Upper lobe of right lung (tissue), 1 donor: ENCODE data around the gene TSPAN12. TPM values are rescaled to one million over a fixed set of nuclear protein-coding genes. Genes with fewer than 3 reads are reported as not detected.
A peak's percentile ranks its signal among the peaks of the same experiment; 100 is the strongest.

Experiments
- ATAC-seq: fragments of 200-7000 bp; cut with Tn5 transposase; one replicate; pipeline ENCODE4 v1.9.1; 2020; ENCODE audit warnings: mild to moderate bottlenecking, moderate library complexity
- DNase-seq: peaks from one replicate; pipeline ENCODE4 v3.0.0-alpha.2; 2020
- H3K27ac ChIP-seq: fragments of 200-600 bp; one replicate; pipeline ENCODE4 v1.8.0; 2022
- H3K27me3 ChIP-seq: fragments of 200-600 bp; one replicate; pipeline ENCODE4 v1.8.0; 2022; ENCODE audit warnings: mild to moderate bottlenecking
- H3K36me3 ChIP-seq: fragments of 200-600 bp; one replicate; pipeline ENCODE4 v1.8.0; 2022
- H3K4me1 ChIP-seq: fragments of 200-600 bp; one replicate; pipeline ENCODE4 v1.8.0; 2022
- H3K4me3 ChIP-seq: fragments of 200-600 bp; one replicate; pipeline ENCODE4 v1.8.0; 2022; ENCODE audit warnings: mild to moderate bottlenecking
- H3K9me3 ChIP-seq: fragments of 200-600 bp; one replicate; pipeline ENCODE4 v1.8.0; 2022
- intact Hi-C: fragments of 100-400 bp; cut with DNase I; formaldehyde crosslinking; loops from one replicate; pipeline ENCODE4 v1.11.0; 2022
- total RNA-seq: library from RNA; stranded (reverse); fragmentation: NEBNext Ultra II Directional; extraction: Animal tissue kit (Norgen Biotek cat#: 25700); gene quantifications from one replicate; pipeline ENCODE4 v1.2.1, GENCODE V29; 2021
- TF ChIP-seq, protein P1 (sequence below): fragments of 200-600 bp; IDR thresholded peaks from one replicate; pipeline ENCODE4 v1.8.0; 2022; ENCODE audit warnings: antibody characterized with exemption
- donor health status: DM: no; HTN: yes; CAD: no; lungs with severe emphysema.

TSPAN12 gene
- total RNA-seq, 1 donor from 2014 or later = 51.8 TPM

- ATAC-seq (no peak), DNase-seq (no peak)
- no peaks in the 10 kb centered on the region for H3K27me3 ChIP-seq
- no peak overlapping the region for H3K27ac ChIP-seq
- H3K36me3 ChIP-seq = no peaks in the 10 kb centered on the region
- no peaks in the 10 kb centered on the region for H3K9me3 ChIP-seq
- H3K4me3 ChIP-seq = no peak overlapping the region
- intact Hi-C loops = no loop called here
- H3K4me1 ChIP-seq = no peaks in the 10 kb centered on the region
- TF ChIP-seq, protein P1, sequence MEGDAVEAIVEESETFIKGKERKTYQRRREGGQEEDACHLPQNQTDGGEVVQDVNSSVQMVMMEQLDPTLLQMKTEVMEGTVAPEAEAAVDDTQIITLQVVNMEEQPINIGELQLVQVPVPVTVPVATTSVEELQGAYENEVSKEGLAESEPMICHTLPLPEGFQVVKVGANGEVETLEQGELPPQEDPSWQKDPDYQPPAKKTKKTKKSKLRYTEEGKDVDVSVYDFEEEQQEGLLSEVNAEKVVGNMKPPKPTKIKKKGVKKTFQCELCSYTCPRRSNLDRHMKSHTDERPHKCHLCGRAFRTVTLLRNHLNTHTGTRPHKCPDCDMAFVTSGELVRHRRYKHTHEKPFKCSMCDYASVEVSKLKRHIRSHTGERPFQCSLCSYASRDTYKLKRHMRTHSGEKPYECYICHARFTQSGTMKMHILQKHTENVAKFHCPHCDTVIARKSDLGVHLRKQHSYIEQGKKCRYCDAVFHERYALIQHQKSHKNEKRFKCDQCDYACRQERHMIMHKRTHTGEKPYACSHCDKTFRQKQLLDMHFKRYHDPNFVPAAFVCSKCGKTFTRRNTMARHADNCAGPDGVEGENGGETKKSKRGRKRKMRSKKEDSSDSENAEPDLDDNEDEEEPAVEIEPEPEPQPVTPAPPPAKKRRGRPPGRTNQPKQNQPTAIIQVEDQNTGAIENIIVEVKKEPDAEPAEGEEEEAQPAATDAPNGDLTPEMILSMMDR = no peak
Measured at GRCh38 chr7:120793213-120793936, 64.6 kb downstream of the TSPAN12 start.

- Histone ChIP-seq H3K36me3 (no peaks in the 10 kb centered on the region), H3K4me1 (no peaks in the 10 kb centered on the region), H3K9me3 (no peaks in the 10 kb centered on the region), H3K4me3 (no peak overlapping the region), H3K27me3 (no peaks in the 10 kb centered on the region), H3K27ac (no peak overlapping the region)
- intact Hi-C loops = no loop called here
- TF ChIP-seq, protein P1 = no peak
- no peak for ATAC-seq
- DNase-seq = no peak
Measured at GRCh38 chr7:120792861-120793130, 65.1 kb downstream of the TSPAN12 start.

- TF ChIP-seq, protein P1 = peak; percentile 90
- H3K27me3 ChIP-seq = no peaks in the 10 kb centered on the region
- ATAC-seq (peak; percentile 97), DNase-seq (peak; percentile 85)
- H3K4me3 ChIP-seq = no peak overlapping the region
- H3K27ac ChIP-seq = no peak overlapping the region
- H3K36me3 ChIP-seq = no peaks in the 10 kb centered on the region
- intact Hi-C loops = no loop called here
- no peaks in the 10 kb centered on the region for H3K4me1 ChIP-seq
- no peaks in the 10 kb centered on the region for H3K9me3 ChIP-seq
Measured at GRCh38 chr7:120792091-120792860, 65.7 kb downstream of the TSPAN12 start.

GRCh38 chr7:120785095-120785494 lies 72.8 kb downstream of the TSPAN12 start:
- H3K4me1 ChIP-seq = no peaks in the 10 kb centered on the region
- H3K27me3 ChIP-seq = no peaks in the 10 kb centered on the region
- intact Hi-C loops = no loop called here
- TF ChIP-seq, protein P1 = no peak
- H3K27ac ChIP-seq = no peak overlapping the region
- no peak for DNase-seq
- H3K36me3 ChIP-seq = no peaks in the 10 kb centered on the region
- no peak for ATAC-seq
- H3K9me3 ChIP-seq = no peaks in the 10 kb centered on the region
- no peak overlapping the region for H3K4me3 ChIP-seq

DNA sequence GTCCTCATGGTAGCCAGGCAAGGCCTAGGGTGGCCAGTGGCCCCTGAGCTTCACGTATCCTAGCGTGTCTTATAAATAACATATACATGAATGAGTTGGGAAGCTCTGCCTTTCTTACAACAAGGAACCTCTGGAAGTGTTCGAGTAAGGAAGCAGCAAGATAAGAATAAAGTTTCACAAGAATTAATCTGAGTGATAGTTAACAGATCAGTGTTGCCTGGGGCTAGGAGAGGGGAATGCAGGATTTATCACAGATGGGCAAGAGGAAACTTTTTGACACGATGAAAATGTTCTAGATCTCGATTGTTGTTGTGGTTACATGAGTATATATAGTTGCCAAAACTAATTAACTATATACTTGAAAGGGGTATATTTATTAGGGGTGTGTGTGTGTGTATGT lies 74.2 kb downstream of the TSPAN12 start:
- Histone ChIP-seq H3K27me3 (no peaks in the 10 kb centered on the region), H3K9me3 (no peaks in the 10 kb centered on the region), H3K4me1 (no peaks in the 10 kb centered on the region), H3K4me3 (no peak overlapping the region), H3K27ac (no peak overlapping the region), H3K36me3 (no peaks in the 10 kb centered on the region)
- no peak for DNase-seq
- ATAC-seq = no peak
- intact Hi-C loops = no loop called here
- TF ChIP-seq, protein P1 = no peak
